ENCODE measurements around the gene CACNA2D1.

The CACNA2D1 gene

GRCh38 chr7:82234457-82235049 lies 209.0 kb downstream of the CACNA2D1 start:
- TF ChIP-seq CTCF (IDR thresholded peaks at IDR 0.05): peak; percentile 65

DNA sequence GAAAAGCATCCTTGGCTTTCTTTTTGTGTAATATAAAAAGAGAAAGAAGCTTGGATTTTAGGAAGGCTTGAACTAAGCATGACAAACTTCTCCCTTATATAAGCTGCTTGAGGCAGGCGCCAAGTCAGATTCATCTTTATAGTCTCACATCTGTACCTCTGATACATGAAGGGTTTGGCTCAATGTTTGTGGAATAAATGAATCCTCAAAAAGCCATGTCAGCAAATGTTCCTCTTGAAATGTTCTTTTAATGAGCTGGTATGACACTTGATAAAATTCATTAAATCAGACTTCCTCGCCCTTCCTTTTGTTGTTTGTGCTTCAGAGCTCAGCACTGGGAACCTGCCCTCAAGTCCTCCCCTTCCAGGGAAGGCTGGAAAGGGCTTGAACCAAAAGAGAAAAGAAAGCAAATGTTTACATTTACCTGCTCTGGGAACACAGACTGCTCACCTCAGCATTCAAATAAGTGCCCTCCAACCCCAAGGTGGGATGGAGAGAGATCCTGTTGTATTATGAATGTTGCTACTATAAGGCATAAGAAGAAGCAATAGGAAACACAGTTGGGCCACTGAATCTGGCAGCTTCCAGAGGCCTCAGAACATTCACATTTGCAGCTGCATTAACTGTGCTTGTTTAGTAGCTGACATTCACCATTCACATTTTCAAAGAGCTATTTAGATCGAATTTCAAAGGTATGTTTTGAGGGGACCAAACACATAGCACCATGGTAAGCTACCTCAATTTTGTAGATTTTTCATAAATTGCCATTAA lies 212.6 kb downstream of the CACNA2D1 start:
- no peak for TF ChIP-seq CTCF (IDR thresholded peaks at IDR 0.05)

DNA sequence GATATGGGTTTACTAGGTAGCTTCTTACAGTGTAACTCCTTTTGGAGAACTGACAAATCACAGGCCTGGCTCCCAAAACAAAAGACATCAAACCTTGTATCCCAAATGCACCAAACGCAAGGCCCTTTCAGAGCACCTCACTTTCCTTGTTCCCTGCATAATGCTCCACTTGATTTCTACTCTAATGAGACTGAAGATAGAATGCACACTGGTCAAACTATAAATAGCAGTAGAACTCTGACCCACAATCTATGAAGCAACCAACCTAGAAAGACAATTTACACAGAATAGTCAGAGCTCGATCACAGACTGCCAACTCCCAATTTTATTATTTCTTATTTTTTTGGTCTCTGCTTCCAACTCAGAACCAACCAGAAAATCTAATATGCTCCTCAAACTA lies 214.4 kb downstream of the CACNA2D1 start:
- TF ChIP-seq CTCF (IDR thresholded peaks at IDR 0.05): no peak

- no peak for TF ChIP-seq CTCF (IDR thresholded peaks at IDR 0.05)
These were observed 217.4 kb downstream of the CACNA2D1 start for GRCh38 chr7:82226191-82226590.

GRCh38 chr7:82224529-82224928 lies 219.0 kb downstream of the CACNA2D1 start:
- TF ChIP-seq CTCF (IDR thresholded peaks at IDR 0.05): no peak

- TF ChIP-seq CTCF (IDR thresholded peaks at IDR 0.05): no peak
These were observed 220.0 kb downstream of the CACNA2D1 start for GRCh38 chr7:82223580-82223979.

GRCh38 chr7:82221152-82221674 lies 222.4 kb downstream of the CACNA2D1 start:
- TF ChIP-seq CTCF (IDR thresholded peaks at IDR 0.05): no peak

Measured in LNCAP (cell line).